Heart right ventricle (tissue), 16 donors: ENCODE measurements around the gene PSMD14. TPM values are rescaled to one million over a fixed set of nuclear protein-coding genes. Genes with fewer than 3 reads are reported as not detected.

Experiments used
- ATAC-seq, 8 donors: fragments of 200-7000 bp; cut with Tn5 transposase; one replicate each; pipeline ENCODE4 v1.9.1; 2020; ENCODE audit warnings: mild to moderate bottlenecking in 8 of 8, moderate library complexity in 8 of 8, moderate number of reproducible peaks in 1 of 8
- DNase-seq, 2 donors: peaks; one replicate each; pipeline ENCODE4 v3.0.0-alpha.2; 2020
- H3K27ac ChIP-seq, 10 donors: fragments of 200-600 bp; sonication (generic) in 2 of 10; one replicate each; pipeline versions ENCODE4 v1.5.0 to v1.8.0; 2020 to 2022; ENCODE audit warnings: mild to moderate bottlenecking in 3 of 10
- H3K27me3 ChIP-seq, 7 donors: fragments of 200-600 bp; one replicate each; pipeline ENCODE4 v1.8.0; 2021 to 2022; ENCODE audit warnings: mild to moderate bottlenecking in 2 of 7
- H3K36me3 ChIP-seq, 9 donors: fragments of 200-600 bp; sonication (generic) in 1 of 9; one replicate each; pipeline versions ENCODE4 v1.5.0 to v1.8.0; 2020 to 2022; ENCODE audit warnings: mild to moderate bottlenecking in 2 of 9
- H3K4me1 ChIP-seq, 9 donors: fragments of 200-600 bp; sonication (generic) in 1 of 9; one replicate each; pipeline versions ENCODE4 v1.5.0 to v1.8.0; 2020 to 2022; ENCODE audit warnings: mild to moderate bottlenecking in 4 of 9
- H3K4me3 ChIP-seq, 10 donors: fragments of 200-600 bp; sonication (generic) in 2 of 10; one replicate each; pipeline versions ENCODE4 v1.5.0 to v1.8.0; 2020 to 2022; ENCODE audit warnings: mild to moderate bottlenecking in 7 of 10, moderate library complexity in 2 of 10
- H3K9me3 ChIP-seq, 11 donors: fragments of 200-600 bp in 10 of 11; sonication (generic) in 2 of 11; one replicate each; pipeline versions ENCODE4 v1.5.0 to v1.8.0; 2013 to 2022; ENCODE audit warnings: mild to moderate bottlenecking in 2 of 11, control low read depth in 1 of 11, moderate library complexity in 1 of 11
- CTCF ChIP-seq, 9 donors: fragments of 200-600 bp; sonication (generic) in 2 of 9; IDR thresholded peaks; one replicate each; pipeline versions ENCODE4 v1.5.0 to v1.8.0; 2021 to 2022; ENCODE audit warnings: antibody characterized with exemption in 9 of 9, mild to moderate bottlenecking in 5 of 9, moderate library complexity in 1 of 9
- WGBS, 2 donors: extraction: QIAGEN DNeasy Blood & Tissue Kit; methylation state at CpG; one replicate each; pipeline ENCODE4 v1.1.7; 2013; ENCODE audit warnings: inconsistent platforms in 1 of 2; 5-methylcytosine and 5-hydroxymethylcytosine counted together
- intact Hi-C, 10 donors: fragments of 100-400 bp; cut with DNase I; formaldehyde crosslinking; loops; one replicate each; pipeline versions ENCODE4 v1.11.1 to v1.14.2; 2022
- long read RNA-seq, 3 donors: library from polyadenylated mRNA; unstranded; transcript quantifications; one replicate each; pipeline ENCODE4 v2.0.0, GENCODE V29; 2020 to 2021
- polyA plus RNA-seq, 2 donors: library from polyadenylated mRNA; stranded (reverse); fragments of 200-250 nt; gene quantifications; one replicate each; pipeline ENCODE4 v1.2.3, GENCODE V29; 2013
- total RNA-seq, 10 donors: library from RNA; stranded (reverse); fragmentation: NEBNext Ultra II Directional in 3 of 10; extraction: Animal tissue kit (Norgen Biotek cat#: 25700) in 3 of 10; gene quantifications; one replicate each; pipeline versions ENCODE4 v1.2.1 to v1.2.4, GENCODE V29; 2021 to 2023
- donor health status: Arrhythmogenic right ventricular cardiomyopathy.
- donor health status: ischemic (EF 13 %, LVEDD 7.1; RV severe dilation, severe dysfunction).
- donor health status: healthy with polysubstance abuse.
- donor health status: DM: no; HTN: yes; CAD: no.
- donor health status: DM: no; HTN: no; CAD: no.
- donor health status: ischemic (EF 25% LVEDD 6.9; RV normal size, moderate dysfunction).
- donor health status: ischemic (EF 25% LVEDD 5.7; RV mildly dilated, moderate dysfunction).
- donor health status: healthy.
- donor health status: DM: yes; HTN: yes; CAD: no.
- donor health status: Ischemic cardiomyopathy.
- donor health status: ischemic (EF 35%, LVEDD 5.7; RV mildly dilated, moderate dysfunction).
- donor health status: nonischemic (EF 11% LVEDD 7.7; RV severe dilation, severe dysfunction).
- donor health status: DM: yes; HTN: yes; CAD: no.
- donor health status: PGD.
- donor health status: ischemic (EF 29% LVEDD 5.4; RV normal size, mild dysfunction).
- donor health status: nonischemic (EF 23%, LVEDD 6.1; RV moderate dilation, normal function).

The PSMD14 gene
- 10 to 100 TPM; 35.5 to 57.3 (median 44.4) TPM for total RNA-seq
- polyA plus RNA-seq, result 10 to 100 TPM; 21.6 to 66.9 TPM
- long read RNA-seq, donor 1, transcript PSMD14-201 (12 exons, 1,954 nt), result major isoform, 65 of 73 reads
- long read RNA-seq, donor 1, partial matches to known transcripts, result 6 of 73 reads
- long read RNA-seq, donor 1, other reads (novel, unspliced or antisense), result 2 of 73 reads
- long read RNA-seq, donor 2, transcript PSMD14-201 (12 exons, 1,954 nt), result major isoform, 82 of 91 reads
- long read RNA-seq, donor 2, partial matches to known transcripts, result 6 of 91 reads
- long read RNA-seq, donor 2, other reads (novel, unspliced or antisense), result 3 of 91 reads
- long read RNA-seq, donor 3, transcript PSMD14-201 (12 exons, 1,954 nt), result major isoform, 300 of 323 reads
- long read RNA-seq, donor 3, partial matches to known transcripts, result 11 of 323 reads
- long read RNA-seq, donor 3, other reads (novel, unspliced or antisense), result 12 of 323 reads

GRCh38 chr2:161308178-161308955 is at the start of gene PSMD14:
Gene PSMD14 (plus strand): TSS chr2:161308425. CDS start chr2:161318826, 10,401 bp downstream.
- Histone ChIP-seq H3K4me1 (peaks cover 0 to 39% (median 14%) of the 10 kb centered on the region in 9 donors), H3K36me3 (no peaks in the 10 kb centered on the region), H3K27me3 (no peaks in the 10 kb centered on the region), H3K27ac (peak within 1 kb of the TSS; percentile 23 to 95 (median 84)), H3K4me3 (peak within 1 kb of the TSS; percentile 62 to 91 (median 79)), H3K9me3 (peaks cover 0 to 13% (median 3%) of the 10 kb centered on the region in 11 donors)
- no peak for TF ChIP-seq CTCF (IDR thresholded peaks at IDR 0.05)
- 0% methylated on average over 60 of the region's 60 CpGs for WGBS, 2 donors
- peak; percentile 97 to 99 (median 99) for ATAC-seq
- intact Hi-C loops, result loop anchor here in 1 of 10 donors (2.0 kb wide), 1 partner anchor 150 kb away; no protein-coding TSS in a partner anchor
- DNase-seq, result peak; percentile 89 to 92

GRCh38 chr2:161265874-161266273 is 42.4 kb upstream of the PSMD14 start:
- no peak overlapping the region for H3K27ac ChIP-seq
- intact Hi-C loops, result loop anchor here in 1 of 10 donors (5.0 kb wide), 1 partner anchor 39 kb away; no protein-coding TSS in a partner anchor
- TF ChIP-seq CTCF (IDR thresholded peaks at IDR 0.05), result no peak
- H3K27me3 ChIP-seq, result no peaks in the 10 kb centered on the region
- no peak overlapping the region for H3K4me3 ChIP-seq
- no peaks in the 10 kb centered on the region for H3K36me3 ChIP-seq
- ATAC-seq (no peak), DNase-seq (no peak)
- WGBS, 2 donors, result 95 to 96% methylated on average over 11 of the region's 11 CpGs
- no peaks in the 10 kb centered on the region for H3K9me3 ChIP-seq
- H3K4me1 ChIP-seq, result no peaks in the 10 kb centered on the region

- Histone ChIP-seq H3K9me3 (no peaks in the 10 kb centered on the region), H3K27ac (no peak overlapping the region), H3K27me3 (no peaks in the 10 kb centered on the region), H3K4me3 (no peak overlapping the region), H3K4me1 (no peaks in the 10 kb centered on the region), H3K36me3 (no peaks in the 10 kb centered on the region)
- DNase-seq (no peak), ATAC-seq (no peak)
- 92 to 97% methylated on average over 3 of the region's 3 CpGs for WGBS, 2 donors
- intact Hi-C loops, result loop anchor here in 1 of 10 donors (5.0 kb wide), 1 partner anchor 42 kb away; no protein-coding TSS in a partner anchor
- TF ChIP-seq CTCF (IDR thresholded peaks at IDR 0.05), result no peak
These were observed 39.1 kb upstream of the PSMD14 start for GRCh38 chr2:161269111-161269510.
